K562 (cell line): ENCODE data around the gene RTF2. TPM values are rescaled to one million over a fixed set of nuclear protein-coding genes. Genes with fewer than 3 reads are reported as not detected.

Experiments used
- ATAC-seq: fragments of 200-7000 bp; cut with Tn5 transposase; 3 replicates; pipeline ENCODE4 v1.9.1; 2020; ENCODE audit warnings: moderate library complexity
- BruUV-seq: library from RNA; stranded (reverse); fragments of 400-500 nt; replicated peaks from 2 replicates; lab custom pipeline; 2021; lab: Mats Ljungman, UMichigan
- CTCF ChIA-PET: fragments of 300-600 bp; formaldehyde crosslinking; extraction: SDS; loops from one replicate; lab custom pipeline; 2021; ENCODE audit warnings: low intra/inter-chr PET ratio; lab: Yijun Ruan, JAX
- POLR2A ChIA-PET: fragments of 300-600, 350-650 bp; sonication (Branson Sonifier 250); formaldehyde crosslinking; extraction: SDS; loops from one replicate; lab custom pipeline; 2021; ENCODE audit warnings: antibody characterized with exemption, inconsistent platforms; lab: Yijun Ruan, JAX
- DNase-seq, 4 experiments: peaks; one replicate each; pipeline versions ENCODE4 v3.0.0 to v3.0.0-alpha.2; 2011 to 2018; ENCODE audit warnings: low spot score in 3 of 4, mixed read lengths in 3 of 4; ENCODE audit errors: extremely low read depth in 1 of 4
- FAIRE-seq: peaks from 2 replicates; lab custom pipeline; 2011; peaks lifted over from hg19 to GRCh38; lab: Jason Lieb, UNC
- H2AFZ ChIP-seq: 2 replicates; pipeline ENCODE4 v1.6.0; 2011; ENCODE audit warnings: low read depth, low read length, control low read depth, inconsistent platforms
- H3K27ac ChIP-seq: fragments of 200-600 bp; 3 replicates; pipeline ENCODE4 v1.8.0; 2011; ENCODE audit warnings: low read depth, mild to moderate bottlenecking, control low read depth, inconsistent platforms, low read length, moderate library complexity, mixed read lengths; ENCODE audit errors: extremely low read depth
- H3K27me3 ChIP-seq, 2 experiments: fragments of 300-600 bp in 1 of 2; 2 replicates in 1 of 2; 3 replicates in 1 of 2; pipeline versions ENCODE4 v1.6.0 to v1.8.0; 2011; ENCODE audit warnings: inconsistent platforms in 2 of 2, low read length in 2 of 2, mild to moderate bottlenecking in 1 of 2, mixed read lengths in 1 of 2, moderate library complexity in 1 of 2; ENCODE audit not compliant: control insufficient read depth in 2 of 2, insufficient read depth in 2 of 2
- H3K36me3 ChIP-seq: fragments of 300-600 bp; 3 replicates; pipeline ENCODE4 v1.8.0; 2011; ENCODE audit warnings: mild to moderate bottlenecking, low read length, inconsistent platforms; ENCODE audit not compliant: control insufficient read depth, insufficient read depth
- H3K4me1 ChIP-seq, 2 experiments: fragments of 200-600 bp in 1 of 2; replicated peaks in 1 of 2; 2 replicates in 1 of 2; 3 replicates in 1 of 2; pipeline versions ENCODE4 v1.5.1 to v1.8.0; 2011; ENCODE audit warnings: inconsistent platforms in 2 of 2, low read length in 2 of 2, mild to moderate bottlenecking in 1 of 2, mixed read lengths in 1 of 2, moderate library complexity in 1 of 2; ENCODE audit not compliant: control insufficient read depth in 2 of 2, insufficient read depth in 2 of 2
- H3K4me2 ChIP-seq: 2 replicates; pipeline ENCODE4 v1.6.1; 2011; ENCODE audit warnings: low read length, control low read depth, inconsistent platforms, mixed read lengths; ENCODE audit not compliant: insufficient read depth
- H3K4me3 ChIP-seq: fragments of 200-600 bp; sonication (generic), shearing (Covaris generic); 2 replicates; pipeline ENCODE4 v1.5.1; 2016; ENCODE audit warnings: control low read depth, inconsistent platforms
- H3K79me2 ChIP-seq: fragments of 200-600 bp; 3 replicates; pipeline ENCODE4 v1.8.0; 2011; ENCODE audit warnings: low read length, inconsistent platforms; ENCODE audit not compliant: control insufficient read depth, insufficient read depth
- H3K9ac ChIP-seq, 2 experiments: 2 replicates each; pipeline versions ENCODE4 v1.6.0 to v1.6.1; 2011; ENCODE audit warnings: low read depth in 2 of 2, low read length in 2 of 2, control low read depth in 1 of 2, inconsistent platforms in 1 of 2, mild to moderate bottlenecking in 1 of 2, mixed read lengths in 1 of 2; ENCODE audit not compliant: insufficient read depth in 1 of 2
- H3K9me1 ChIP-seq: one replicate; pipeline ENCODE4 v1.6.0; 2011; ENCODE audit warnings: inconsistent platforms, mild to moderate bottlenecking, low read length, moderate library complexity; ENCODE audit not compliant: control insufficient read depth, insufficient read depth
- H3K9me3 ChIP-seq: replicated peaks from 2 replicates; pipeline ENCODE4 v1.5.1; 2011; ENCODE audit warnings: low read depth, low read length, inconsistent platforms; ENCODE audit not compliant: control insufficient read depth, insufficient read depth
- H4K20me1 ChIP-seq: replicated peaks from 2 replicates; pipeline ENCODE4 v1.6.1; 2011; ENCODE audit warnings: low read length, inconsistent platforms, mixed read lengths; ENCODE audit not compliant: control insufficient read depth, insufficient read depth
- CBFA2T3 ChIP-seq: fragments of 450-650 bp; IDR thresholded peaks from 2 replicates; pipeline ENCODE4 v1.6.1; 2017
- CEBPG ChIP-seq, 3 experiments: fragments of 200-800 bp in 1 of 3; sonication (Bioruptor generic) in 1 of 3; sonication (generic) in 1 of 3; formaldehyde crosslinking in 1 of 3; IDR thresholded peaks in 2 of 3; conservative IDR thresholded peaks in 1 of 3; 2 replicates each; pipeline versions ENCODE4 v1.6.1 to v1.8.0; 2016 to 2022; ENCODE audit warnings: missing compliant biosample characterization in 2 of 3, missing genetic modification characterization in 2 of 3, mild to moderate bottlenecking in 1 of 3, missing genetic modification reagents in 1 of 3
- CHD2 ChIP-seq: IDR thresholded peaks from 2 replicates; pipeline ENCODE4 v1.6.1; 2011; ENCODE audit warnings: low read depth, low read length
- ESRRA ChIP-seq: fragments of 450-650 bp; IDR thresholded peaks from 2 replicates; pipeline ENCODE4 v1.6.1; 2014; ENCODE audit warnings: low read depth, mild to moderate bottlenecking, moderate library complexity, borderline replicate concordance
- GABPA ChIP-seq: fragments of 200-800 bp; sonication (Bioruptor generic); conservative IDR thresholded peaks from 2 replicates; pipeline ENCODE4 v1.6.1; 2016; ENCODE audit warnings: low read depth, missing genetic modification characterization, missing compliant biosample characterization
- KHSRP ChIP-seq: fragments of 450-650 bp; IDR thresholded peaks from 2 replicates; pipeline ENCODE4 v1.6.1; 2017
- MEF2A ChIP-seq: IDR thresholded peaks from 2 replicates; pipeline ENCODE4 v1.6.1; 2011; ENCODE audit warnings: low read depth, mild to moderate bottlenecking, low read length, moderate library complexity; ENCODE audit not compliant: control insufficient read depth
- NFATC3 ChIP-seq: fragments of 450-650 bp; IDR thresholded peaks from 2 replicates; pipeline ENCODE4 v1.6.1; 2017; ENCODE audit warnings: mild to moderate bottlenecking
- NFXL1 ChIP-seq: fragments of 450-650 bp; formaldehyde crosslinking; IDR thresholded peaks from 2 replicates; pipeline ENCODE4 v1.4.0; 2021; ENCODE audit warnings: mild to moderate bottlenecking
- SRSF1 ChIP-seq: fragments of 200-400 bp; formaldehyde crosslinking; IDR thresholded peaks from 2 replicates; pipeline ENCODE4 v1.6.1; 2017; ENCODE audit warnings: mild to moderate bottlenecking, low read depth, low read length, moderate library complexity
- TAF9B ChIP-seq: fragments of 450-650 bp; IDR thresholded peaks from 2 replicates; pipeline ENCODE4 v1.6.1; 2018; ENCODE audit warnings: mild to moderate bottlenecking; ENCODE audit not compliant: partially characterized antibody
- YBX1 ChIP-seq: fragments of 450-650 bp; IDR thresholded peaks from 2 replicates; pipeline ENCODE4 v1.7.1; 2016; ENCODE audit warnings: mild to moderate bottlenecking
- ZNF41 ChIP-seq: fragments of 250-450 bp; sonication (Bioruptor Pico); conservative IDR thresholded peaks from 2 replicates; pipeline ENCODE4 v1.4.0; 2020; ENCODE audit warnings: mild to moderate bottlenecking
- ZNF717 ChIP-seq: fragments of 250-450 bp; sonication (Bioruptor Pico); IDR thresholded peaks from 2 replicates; pipeline ENCODE4 v1.5.0; 2021
- ZNF785 ChIP-seq: fragments of 250-450 bp; sonication (Bioruptor Pico); IDR thresholded peaks from 2 replicates; pipeline ENCODE4 v1.4.0; 2020; ENCODE audit warnings: mild to moderate bottlenecking
- WGBS: fragments of 100-300 bp; shearing (Covaris generic); methylation state at CpG from one replicate; pipeline ENCODE4 v1.1.6; 2016; ENCODE audit warnings: low coverage, mixed read lengths; ENCODE audit not compliant: insufficient coverage; ENCODE audit errors: missing lambda C conversion rate; 5-methylcytosine and 5-hydroxymethylcytosine counted together
- in situ Hi-C: fragments of 300-500 bp; cut with MboI; formaldehyde crosslinking; loops from 4 replicates; pipeline ENCODE4 v1.15.0; 2018; ENCODE audit warnings: inconsistent platforms, mixed read lengths
- intact Hi-C: fragments of 100-400 bp; cut with micrococcal nuclease; formaldehyde crosslinking; loops from 2 replicates; pipeline ENCODE4 v1.14.2; 2022
- polyA plus RNA-seq, 8 experiments: library from polyadenylated mRNA; depleted of rRNA in 4 of 8; stranded (reverse) in 5 of 8; unstranded in 3 of 8; fragments of >200 nt; fragmentation: Nextera tagmentation in 2 of 8; fragmentation: Illumina TruSeq in 1 of 8; extraction: Ambion mirVana in 2 of 8; extraction: Trizol in 1 of 8; gene quantifications; 2 replicates each; pipeline versions ENCODE4 v1.2.1 to v1.2.3, GENCODE V29; 2011 to 2014; ENCODE audit warnings: inconsistent platforms in 1 of 8, missing spikeins in 1 of 8
- total RNA-seq, 7 experiments: library from RNA; depleted of rRNA in 6 of 7; stranded (reverse); fragments of >200 nt in 6 of 7; fragmentation: Illumina TruSeq in 2 of 7; extraction: Trizol in 2 of 7; gene quantifications; 2 replicates each; pipeline versions ENCODE4 v1.2.1 to v1.2.3, GENCODE V29; 2011 to 2021; ENCODE audit warnings: low replicate concordance in 1 of 7
- TF ChIP-seq, protein P1 (sequence below), 2 experiments: IDR thresholded peaks in 1 of 2; conservative IDR thresholded peaks in 1 of 2; 2 replicates each; pipeline ENCODE4 v1.6.1; 2016; ENCODE audit warnings: low read depth in 2 of 2, mild to moderate bottlenecking in 1 of 2, missing compliant biosample characterization in 1 of 2, missing genetic modification characterization in 1 of 2, moderate library complexity in 1 of 2
- TF ChIP-seq, protein P2 (sequence below), 2 experiments: fragments of 450-650 bp in 1 of 2; sonication (generic) in 1 of 2; formaldehyde crosslinking in 1 of 2; IDR thresholded peaks in 1 of 2; conservative IDR thresholded peaks in 1 of 2; 2 replicates each; pipeline versions ENCODE4 v1.6.1 to v1.8.1; 2016 to 2023; ENCODE audit warnings: mild to moderate bottlenecking in 2 of 2, moderate library complexity in 2 of 2, inconsistent platforms in 1 of 2, missing genetic modification reagents in 1 of 2

Gene RTF2
- total and polyA plus RNA-seq, 9 of the 15 experiments (the other 6 are each of a cell fraction or from before 2014, with no cell fraction given), result 67.0 to 177 (median 84.9) TPM

DNA sequence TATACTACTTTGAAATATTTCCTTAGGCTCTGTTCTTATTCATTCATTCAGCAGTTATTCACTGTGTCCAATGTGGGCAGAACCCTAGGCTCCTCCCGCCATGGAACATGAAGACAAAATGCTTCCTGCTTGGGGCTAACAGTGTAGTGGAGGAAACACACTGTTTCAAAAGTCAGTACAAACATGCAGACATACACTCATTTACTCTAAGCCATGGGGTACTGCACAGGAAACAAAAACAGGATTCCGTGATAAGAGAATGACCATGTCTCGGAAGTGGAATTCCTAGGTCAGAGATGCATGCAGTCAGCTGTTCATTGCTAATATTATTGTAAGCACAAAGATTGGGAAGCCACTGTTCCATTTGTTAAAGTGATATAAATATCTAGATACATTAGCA, 37.7 kb downstream of the RTF2 start (continued):
- TF ChIP-seq, protein P1, sequence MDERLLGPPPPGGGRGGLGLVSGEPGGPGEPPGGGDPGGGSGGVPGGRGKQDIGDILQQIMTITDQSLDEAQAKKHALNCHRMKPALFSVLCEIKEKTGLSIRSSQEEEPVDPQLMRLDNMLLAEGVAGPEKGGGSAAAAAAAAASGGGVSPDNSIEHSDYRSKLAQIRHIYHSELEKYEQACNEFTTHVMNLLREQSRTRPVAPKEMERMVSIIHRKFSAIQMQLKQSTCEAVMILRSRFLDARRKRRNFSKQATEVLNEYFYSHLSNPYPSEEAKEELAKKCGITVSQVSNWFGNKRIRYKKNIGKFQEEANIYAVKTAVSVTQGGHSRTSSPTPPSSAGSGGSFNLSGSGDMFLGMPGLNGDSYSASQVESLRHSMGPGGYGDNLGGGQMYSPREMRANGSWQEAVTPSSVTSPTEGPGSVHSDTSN (CRISPR knock-in tag; IDR thresholded peaks at IDR 0.05; ENCODE audit: low read depth), result no peak
- TF ChIP-seq, protein P1 (tag; conservative IDR thresholded peaks at IDR 0.05; ENCODE audit: low read depth), result no peak
- TF ChIP-seq ESRRA (no peak), ZNF41 (CRISPR knock-in tag) (no peak)

DNA sequence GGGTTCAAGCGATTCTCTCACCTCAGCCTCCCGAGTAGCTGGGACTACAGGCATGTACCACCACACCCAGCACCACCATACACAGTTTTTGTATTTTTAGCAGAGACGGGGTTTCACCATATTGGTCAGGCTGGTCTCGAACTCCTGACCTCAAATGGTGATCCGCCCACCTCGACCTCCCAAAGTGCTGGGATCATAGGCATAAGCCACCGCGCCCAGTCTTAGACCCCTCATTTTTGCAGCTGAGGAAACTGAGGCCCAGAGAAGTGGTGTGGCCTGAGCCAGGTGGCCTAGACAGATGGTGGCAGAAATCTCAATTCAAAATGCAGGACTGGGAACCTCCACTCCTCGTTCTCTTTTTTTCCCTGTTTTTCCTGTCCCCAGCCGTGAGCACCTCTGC, 43.5 kb downstream of the RTF2 start:
- ATAC-seq (no peak), FAIRE-seq (no peak), DNase-seq (no peak)
- Histone ChIP-seq H2AFZ (no peak overlapping the region), H3K27me3 (no peaks in the 10 kb centered on the region), H3K9me1 (peaks cover 4% of the 10 kb centered on the region), H3K79me2 (no peaks in the 10 kb centered on the region), H4K20me1 (no peaks in the 10 kb centered on the region; the same call in 1 of the 2 replicates), H3K36me3 (peaks cover 31% of the 10 kb centered on the region; the same call in 2 of the 3 replicates), H3K4me1 (0 out of 5 replicates have a peak, but pooled peaks cover 0 to 3% of the 10 kb centered on the region in 2 experiments), H3K9ac (no peak overlapping the region), H3K4me2 (no peak overlapping the region), H3K9me3 (no peaks in the 10 kb centered on the region), H3K27ac (no peak overlapping the region), H3K4me3 (no peak overlapping the region)
- POLR2A ChIA-PET, result interaction anchor here (0.5 kb wide), 1 partner anchor 9 kb away, joined by 6 read pairs; no protein-coding TSS in a partner anchor
- BruUV-seq, result no TSS peak
- WGBS, result 97% methylated on average over 9 of the region's 10 CpGs
- CTCF ChIA-PET, result no interaction called here
- intact Hi-C loops, result loop anchor here (5.0 kb wide), 1 partner anchor 110 kb away; no protein-coding TSS in a partner anchor
- in situ Hi-C loops, result no loop called here
- TF ChIP-seq, protein P2, sequence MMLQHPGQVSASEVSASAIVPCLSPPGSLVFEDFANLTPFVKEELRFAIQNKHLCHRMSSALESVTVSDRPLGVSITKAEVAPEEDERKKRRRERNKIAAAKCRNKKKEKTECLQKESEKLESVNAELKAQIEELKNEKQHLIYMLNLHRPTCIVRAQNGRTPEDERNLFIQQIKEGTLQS (IDR thresholded peaks at IDR 0.05), result no peak
- TF ChIP-seq, protein P2 (CRISPR knock-in tag; conservative IDR thresholded peaks at IDR 0.05), result no peak
- TF ChIP-seq NFXL1 (CRISPR knock-in tag) (no peak), CBFA2T3 (no peak), ZNF785 (no peak), ZNF717 (no peak), TAF9B (no peak), KHSRP (no peak), NFATC3 (no peak), MEF2A (no peak), SRSF1 (no peak), GABPA (tag) (no peak), CHD2 (no peak), CEBPG (CRISPR knock-in tag; IDR thresholded peaks at IDR 0.05) (no peak), CEBPG (tag; conservative IDR thresholded peaks at IDR 0.05 in 1 of 2, IDR thresholded peaks at IDR 0.05 in 1 of 2) (no peak), YBX1 (no peak)
